GM12878 (cell line): ENCODE measurements around the gene IL1B.

Experiments used
- FOS ChIP-seq: IDR thresholded peaks from 3 replicates; pipeline ENCODE4 v1.6.1; 2011; ENCODE audit warnings: borderline replicate concordance; ENCODE audit not compliant: insufficient read length; ENCODE audit errors: extremely low read depth
- POLR2A ChIP-seq: IDR thresholded peaks from 2 replicates; pipeline ENCODE4 v1.6.1; 2011; ENCODE audit warnings: low read depth, mild to moderate bottlenecking, low read length
- STAT1 ChIP-seq: fragments of 450-650 bp; conservative IDR thresholded peaks from 2 replicates; pipeline ENCODE4 v1.6.1; 2014; ENCODE audit warnings: antibody characterized with exemption, mild to moderate bottlenecking
- TF ChIP-seq, protein P1 (sequence below): IDR thresholded peaks from 2 replicates; pipeline ENCODE4 v1.6.1; 2011; ENCODE audit warnings: low read depth, low read length, improper control_type of control experiment, borderline replicate concordance
- TF ChIP-seq, protein P2 (sequence below): IDR thresholded peaks from 2 replicates; pipeline ENCODE4 v1.6.1; 2012; ENCODE audit warnings: mild to moderate bottlenecking, low read depth, low read length
- TF ChIP-seq, protein P3 (sequence below), 3 experiments: IDR thresholded peaks in 2 of 3; conservative IDR thresholded peaks in 1 of 3; 2 replicates each; pipeline ENCODE4 v1.5.1; 2011; ENCODE audit warnings: low read depth in 3 of 3, low read length in 3 of 3, mild to moderate bottlenecking in 3 of 3, control low read depth in 2 of 3, moderate library complexity in 2 of 3, inconsistent platforms in 1 of 3, mixed read lengths in 1 of 3; ENCODE audit not compliant: control insufficient read depth in 2 of 3, insufficient read depth in 1 of 3; ENCODE audit errors: extremely low read depth in 1 of 3

DNA sequence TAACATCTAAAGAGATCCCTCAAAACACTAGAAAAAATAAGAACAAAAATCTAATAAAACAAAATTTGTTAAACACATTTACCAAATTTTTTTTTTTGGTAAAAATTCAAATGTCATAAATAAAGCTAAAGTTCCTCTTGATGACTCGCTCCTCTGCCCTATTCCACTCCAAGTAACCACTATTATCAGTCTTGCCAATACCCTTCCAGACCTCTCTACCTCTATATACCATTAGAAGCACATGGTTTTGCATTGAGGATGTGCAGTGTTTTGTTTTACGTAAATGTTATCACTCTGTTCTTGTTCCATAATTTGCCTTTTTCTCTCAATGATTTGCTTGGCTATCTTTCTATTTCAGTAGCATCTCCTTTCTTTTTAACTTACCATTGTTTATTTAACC, 10.9 kb downstream of the IL1B start:
- TF ChIP-seq POLR2A (no peak), FOS (no peak), STAT1 (no peak)
- TF ChIP-seq, protein P1, sequence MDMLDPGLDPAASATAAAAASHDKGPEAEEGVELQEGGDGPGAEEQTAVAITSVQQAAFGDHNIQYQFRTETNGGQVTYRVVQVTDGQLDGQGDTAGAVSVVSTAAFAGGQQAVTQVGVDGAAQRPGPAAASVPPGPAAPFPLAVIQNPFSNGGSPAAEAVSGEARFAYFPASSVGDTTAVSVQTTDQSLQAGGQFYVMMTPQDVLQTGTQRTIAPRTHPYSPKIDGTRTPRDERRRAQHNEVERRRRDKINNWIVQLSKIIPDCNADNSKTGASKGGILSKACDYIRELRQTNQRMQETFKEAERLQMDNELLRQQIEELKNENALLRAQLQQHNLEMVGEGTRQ = no peak
- TF ChIP-seq, protein P2, sequence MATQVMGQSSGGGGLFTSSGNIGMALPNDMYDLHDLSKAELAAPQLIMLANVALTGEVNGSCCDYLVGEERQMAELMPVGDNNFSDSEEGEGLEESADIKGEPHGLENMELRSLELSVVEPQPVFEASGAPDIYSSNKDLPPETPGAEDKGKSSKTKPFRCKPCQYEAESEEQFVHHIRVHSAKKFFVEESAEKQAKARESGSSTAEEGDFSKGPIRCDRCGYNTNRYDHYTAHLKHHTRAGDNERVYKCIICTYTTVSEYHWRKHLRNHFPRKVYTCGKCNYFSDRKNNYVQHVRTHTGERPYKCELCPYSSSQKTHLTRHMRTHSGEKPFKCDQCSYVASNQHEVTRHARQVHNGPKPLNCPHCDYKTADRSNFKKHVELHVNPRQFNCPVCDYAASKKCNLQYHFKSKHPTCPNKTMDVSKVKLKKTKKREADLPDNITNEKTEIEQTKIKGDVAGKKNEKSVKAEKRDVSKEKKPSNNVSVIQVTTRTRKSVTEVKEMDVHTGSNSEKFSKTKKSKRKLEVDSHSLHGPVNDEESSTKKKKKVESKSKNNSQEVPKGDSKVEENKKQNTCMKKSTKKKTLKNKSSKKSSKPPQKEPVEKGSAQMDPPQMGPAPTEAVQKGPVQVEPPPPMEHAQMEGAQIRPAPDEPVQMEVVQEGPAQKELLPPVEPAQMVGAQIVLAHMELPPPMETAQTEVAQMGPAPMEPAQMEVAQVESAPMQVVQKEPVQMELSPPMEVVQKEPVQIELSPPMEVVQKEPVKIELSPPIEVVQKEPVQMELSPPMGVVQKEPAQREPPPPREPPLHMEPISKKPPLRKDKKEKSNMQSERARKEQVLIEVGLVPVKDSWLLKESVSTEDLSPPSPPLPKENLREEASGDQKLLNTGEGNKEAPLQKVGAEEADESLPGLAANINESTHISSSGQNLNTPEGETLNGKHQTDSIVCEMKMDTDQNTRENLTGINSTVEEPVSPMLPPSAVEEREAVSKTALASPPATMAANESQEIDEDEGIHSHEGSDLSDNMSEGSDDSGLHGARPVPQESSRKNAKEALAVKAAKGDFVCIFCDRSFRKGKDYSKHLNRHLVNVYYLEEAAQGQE = no peak
- TF ChIP-seq, protein P3, sequence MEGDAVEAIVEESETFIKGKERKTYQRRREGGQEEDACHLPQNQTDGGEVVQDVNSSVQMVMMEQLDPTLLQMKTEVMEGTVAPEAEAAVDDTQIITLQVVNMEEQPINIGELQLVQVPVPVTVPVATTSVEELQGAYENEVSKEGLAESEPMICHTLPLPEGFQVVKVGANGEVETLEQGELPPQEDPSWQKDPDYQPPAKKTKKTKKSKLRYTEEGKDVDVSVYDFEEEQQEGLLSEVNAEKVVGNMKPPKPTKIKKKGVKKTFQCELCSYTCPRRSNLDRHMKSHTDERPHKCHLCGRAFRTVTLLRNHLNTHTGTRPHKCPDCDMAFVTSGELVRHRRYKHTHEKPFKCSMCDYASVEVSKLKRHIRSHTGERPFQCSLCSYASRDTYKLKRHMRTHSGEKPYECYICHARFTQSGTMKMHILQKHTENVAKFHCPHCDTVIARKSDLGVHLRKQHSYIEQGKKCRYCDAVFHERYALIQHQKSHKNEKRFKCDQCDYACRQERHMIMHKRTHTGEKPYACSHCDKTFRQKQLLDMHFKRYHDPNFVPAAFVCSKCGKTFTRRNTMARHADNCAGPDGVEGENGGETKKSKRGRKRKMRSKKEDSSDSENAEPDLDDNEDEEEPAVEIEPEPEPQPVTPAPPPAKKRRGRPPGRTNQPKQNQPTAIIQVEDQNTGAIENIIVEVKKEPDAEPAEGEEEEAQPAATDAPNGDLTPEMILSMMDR (IDR thresholded peaks at IDR 0.05 in 2 of 3, conservative IDR thresholded peaks at IDR 0.05 in 1 of 3; ENCODE audit: control insufficient read depth in 2 of 3, extremely low read depth in 1 of 3, insufficient read depth in 1 of 3, low read depth in 3 of 3, low read length in 3 of 3) = no peak
